Endothelial cell of umbilical vein (primary cell): Measurements from ENCODE around the gene PLIN5. TPM values are rescaled to one million over a fixed set of nuclear protein-coding genes. Genes with fewer than 3 reads are reported as not detected.

ENCODE experiments used
- BruUV-seq: library from RNA; stranded (reverse); fragments of 400-500 nt; replicated peaks from 2 replicates; lab custom pipeline; 2021; lab: Mats Ljungman, UMichigan
- CTCF ChIA-PET: fragments of 300-600, 350-600 bp; sonication (Branson Sonifier 250); formaldehyde crosslinking; loops from one replicate; lab custom pipeline; 2021; ENCODE audit warnings: antibody characterized with exemption, inconsistent platforms; lab: Charles Lee
- POLR2A ChIA-PET: fragments of 300-600, 350-600 bp; sonication (Branson Sonifier 250); formaldehyde crosslinking; loops from one replicate; lab custom pipeline; 2021; ENCODE audit warnings: antibody characterized with exemption, inconsistent platforms; lab: Charles Lee
- DNase-seq: peaks from one replicate; pipeline ENCODE4 v3.0.0-alpha.2; 2011; ENCODE audit warnings: low read depth, low spot score
- FAIRE-seq: peaks from 2 replicates; lab custom pipeline; 2011; peaks lifted over from hg19 to GRCh38; lab: Jason Lieb, UNC
- H2AFZ ChIP-seq: 2 replicates; pipeline ENCODE4 v1.6.0; 2012; ENCODE audit warnings: low read depth, low read length, control low read depth, inconsistent platforms
- H3K27ac ChIP-seq: 2 replicates; pipeline ENCODE4 v1.5.1; 2011; ENCODE audit warnings: low read depth, mild to moderate bottlenecking, control low read depth, low read length, moderate library complexity; ENCODE audit not compliant: insufficient read depth
- H3K27me3 ChIP-seq, 2 experiments: 2 replicates each; pipeline versions ENCODE4 v1.6.0 to v1.6.1; 2011; ENCODE audit warnings: low read length in 2 of 2, mixed read lengths in 1 of 2; ENCODE audit not compliant: control insufficient read depth in 2 of 2, insufficient read depth in 2 of 2
- H3K36me3 ChIP-seq, 2 experiments: 2 replicates in 1 of 2; 3 replicates in 1 of 2; pipeline ENCODE4 v1.5.1; 2011; ENCODE audit warnings: low read length in 2 of 2, mild to moderate bottlenecking in 1 of 2, moderate library complexity in 1 of 2; ENCODE audit not compliant: control insufficient read depth in 2 of 2, insufficient read depth in 2 of 2; ENCODE audit errors: extremely low read depth in 1 of 2
- H3K4me1 ChIP-seq: 3 replicates; pipeline ENCODE4 v1.5.1; 2011; ENCODE audit warnings: mild to moderate bottlenecking, low read length; ENCODE audit not compliant: control insufficient read depth, insufficient read depth; ENCODE audit errors: extremely low read depth
- H3K4me2 ChIP-seq: 2 replicates; pipeline ENCODE4 v1.6.1; 2011; ENCODE audit warnings: low read length, control low read depth, mixed read lengths; ENCODE audit not compliant: insufficient read depth
- H3K4me3 ChIP-seq, 3 experiments: fragments of 200-600 bp in 1 of 3; sonication (generic), shearing (Covaris generic) in 1 of 3; replicated peaks in 1 of 3; 2 replicates each; pipeline ENCODE4 v1.5.1; 2011 to 2016; ENCODE audit warnings: control low read depth in 3 of 3, low read length in 3 of 3, mild to moderate bottlenecking in 2 of 3, inconsistent platforms in 1 of 3, low read depth in 1 of 3, moderate library complexity in 1 of 3; ENCODE audit not compliant: insufficient read depth in 1 of 3
- H3K79me2 ChIP-seq: 2 replicates; pipeline ENCODE4 v1.6.0; 2012; ENCODE audit warnings: low read length, inconsistent platforms; ENCODE audit not compliant: control insufficient read depth, insufficient read depth
- H3K9ac ChIP-seq: replicated peaks from 2 replicates; pipeline ENCODE3; 2011; ENCODE audit warnings: low read length, control low read depth; ENCODE audit not compliant: insufficient read depth; ENCODE audit errors: extremely low read depth
- H3K9me1 ChIP-seq: replicated peaks from 3 replicates; pipeline ENCODE4 v1.6.0; 2011; ENCODE audit warnings: mild to moderate bottlenecking, low read length; ENCODE audit not compliant: control insufficient read depth, insufficient read depth; ENCODE audit errors: extremely low read depth
- H3K9me3 ChIP-seq: replicated peaks from 2 replicates; pipeline ENCODE4 v1.5.1; 2012; ENCODE audit warnings: low read length, inconsistent platforms; ENCODE audit not compliant: control insufficient read depth, insufficient read depth
- H4K20me1 ChIP-seq: replicated peaks from 2 replicates; pipeline ENCODE3; 2011; ENCODE audit warnings: mild to moderate bottlenecking, low read length; ENCODE audit not compliant: control insufficient read depth, insufficient read depth; ENCODE audit errors: extremely low read depth
- EZH2 ChIP-seq: IDR thresholded peaks from 2 replicates; pipeline ENCODE4 v1.6.1; 2012; ENCODE audit warnings: borderline replicate concordance, low read depth, mild to moderate bottlenecking, moderate library complexity, low read length, inconsistent platforms; ENCODE audit not compliant: severe bottlenecking
- FOS ChIP-seq: IDR thresholded peaks from 2 replicates; pipeline ENCODE4 v1.6.1; 2011; ENCODE audit warnings: mild to moderate bottlenecking, low read length, moderate library complexity, borderline replicate concordance; ENCODE audit not compliant: insufficient read depth
- GATA2 ChIP-seq: IDR thresholded peaks from 2 replicates; pipeline ENCODE4 v1.7.0; 2011; ENCODE audit warnings: low read depth, mild to moderate bottlenecking, moderate library complexity, mixed read lengths, low read length; ENCODE audit not compliant: insufficient read length, insufficient read depth
- JUN ChIP-seq: IDR thresholded peaks from 2 replicates; pipeline ENCODE4 v1.6.1; 2011; ENCODE audit warnings: borderline replicate concordance, low read depth; ENCODE audit not compliant: insufficient read length, insufficient read depth
- MYC ChIP-seq: IDR thresholded peaks from one replicate; pipeline ENCODE4 v1.6.1; 2011; ENCODE audit warnings: mild to moderate bottlenecking, low read depth, low read length
- POLR2A ChIP-seq: IDR thresholded peaks from 2 replicates; pipeline ENCODE4 v1.6.1; 2012; ENCODE audit warnings: low read depth, mild to moderate bottlenecking, control low read depth, low read length
- POLR2AphosphoS5 ChIP-seq: IDR thresholded peaks from 2 replicates; pipeline ENCODE4 v1.6.1; 2012; ENCODE audit warnings: low read depth, mild to moderate bottlenecking, control low read depth, low read length, moderate library complexity; ENCODE audit not compliant: insufficient read depth
- dilution Hi-C: fragments of 300-500 bp; cut with MboI; formaldehyde crosslinking; loops from one replicate; pipeline ENCODE4 v1.15.0; 2019; ENCODE audit warnings: low sequenced_read_pairs; ENCODE audit not compliant: extremely low pct_ligation_motif_present
- intact Hi-C: fragments of 100-400 bp; cut with micrococcal nuclease; formaldehyde crosslinking; loops from one replicate; pipeline ENCODE4 v1.10.0; 2022
- polyA plus RNA-seq, 4 experiments: library from polyadenylated mRNA; depleted of rRNA in 3 of 4; stranded (reverse) in 3 of 4; unstranded in 1 of 4; fragments of >200 nt; gene quantifications; 2 replicates each; pipeline versions ENCODE4 v1.2.1 to v1.2.3, GENCODE V29; 2011 to 2012; ENCODE audit warnings: missing spikeins in 1 of 4
- total RNA-seq: library from RNA; stranded (reverse); gene quantifications from 2 replicates; pipeline ENCODE4 v1.2.3, GENCODE V29; 2021
- TF ChIP-seq, protein P1 (sequence below), 2 donors: IDR thresholded peaks; 1 replicate in 1 of 2; 2 replicates in 1 of 2; pipeline ENCODE4 v1.5.1; 2011; ENCODE audit warnings: low read length in 2 of 2, mild to moderate bottlenecking in 2 of 2, moderate library complexity in 2 of 2, control low read depth in 1 of 2, inconsistent platforms in 1 of 2, low read depth in 1 of 2; ENCODE audit not compliant: insufficient read depth in 1 of 2; ENCODE audit errors: extremely low read depth in 1 of 2
- TF ChIP-seq, protein P2 (sequence below): IDR thresholded peaks from 2 replicates; pipeline ENCODE4 v1.6.1; 2011; ENCODE audit not compliant: insufficient read depth, insufficient read length

Gene PLIN5
- total and polyA plus RNA-seq, 2 donors (not counting 3 experiments of a cell fraction or from before 2014, with no cell fraction given) = 0.17 to 0.24 TPM

DNA sequence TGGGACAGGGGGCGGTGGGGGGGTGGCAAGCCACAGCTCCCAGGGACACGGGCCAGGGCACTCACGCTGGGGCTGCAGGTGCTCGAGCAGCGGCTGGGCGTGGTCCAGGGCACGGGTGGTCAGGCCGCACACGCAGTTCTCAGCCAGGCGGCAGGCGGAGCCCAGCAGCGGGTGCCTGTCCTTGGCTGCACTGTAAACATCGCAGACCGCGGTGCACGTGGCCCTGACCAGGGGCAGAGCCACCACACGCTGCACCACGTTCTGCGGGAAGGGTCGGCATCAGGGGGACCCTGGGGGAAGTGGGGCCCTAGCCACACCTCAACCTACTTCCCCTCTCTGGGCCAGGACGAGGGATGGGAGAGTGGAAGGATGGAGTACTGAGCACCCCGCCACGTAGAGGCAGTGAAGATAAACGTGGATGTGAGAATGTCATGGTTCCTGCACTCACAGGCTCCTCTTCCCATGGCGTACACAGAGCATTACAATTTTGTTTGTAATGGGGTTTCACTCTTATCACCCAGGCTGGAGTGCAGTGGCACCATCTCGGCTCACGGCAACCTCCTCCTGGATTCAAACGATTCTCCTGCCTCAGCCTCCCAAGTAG, 3.4 kb downstream of the PLIN5 start:
- no peak overlapping the region for H2AFZ ChIP-seq
- TF ChIP-seq FOS = no peak
- TF ChIP-seq, protein P1, sequence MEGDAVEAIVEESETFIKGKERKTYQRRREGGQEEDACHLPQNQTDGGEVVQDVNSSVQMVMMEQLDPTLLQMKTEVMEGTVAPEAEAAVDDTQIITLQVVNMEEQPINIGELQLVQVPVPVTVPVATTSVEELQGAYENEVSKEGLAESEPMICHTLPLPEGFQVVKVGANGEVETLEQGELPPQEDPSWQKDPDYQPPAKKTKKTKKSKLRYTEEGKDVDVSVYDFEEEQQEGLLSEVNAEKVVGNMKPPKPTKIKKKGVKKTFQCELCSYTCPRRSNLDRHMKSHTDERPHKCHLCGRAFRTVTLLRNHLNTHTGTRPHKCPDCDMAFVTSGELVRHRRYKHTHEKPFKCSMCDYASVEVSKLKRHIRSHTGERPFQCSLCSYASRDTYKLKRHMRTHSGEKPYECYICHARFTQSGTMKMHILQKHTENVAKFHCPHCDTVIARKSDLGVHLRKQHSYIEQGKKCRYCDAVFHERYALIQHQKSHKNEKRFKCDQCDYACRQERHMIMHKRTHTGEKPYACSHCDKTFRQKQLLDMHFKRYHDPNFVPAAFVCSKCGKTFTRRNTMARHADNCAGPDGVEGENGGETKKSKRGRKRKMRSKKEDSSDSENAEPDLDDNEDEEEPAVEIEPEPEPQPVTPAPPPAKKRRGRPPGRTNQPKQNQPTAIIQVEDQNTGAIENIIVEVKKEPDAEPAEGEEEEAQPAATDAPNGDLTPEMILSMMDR (IDR thresholded peaks at IDR 0.05; ENCODE audit: extremely low read depth in 1 of 2, insufficient read depth in 1 of 2, low read depth in 1 of 2, low read length in 2 of 2) = no peak
- no peak for TF ChIP-seq EZH2
- no peak for TF ChIP-seq JUN
- TF ChIP-seq, protein P2, sequence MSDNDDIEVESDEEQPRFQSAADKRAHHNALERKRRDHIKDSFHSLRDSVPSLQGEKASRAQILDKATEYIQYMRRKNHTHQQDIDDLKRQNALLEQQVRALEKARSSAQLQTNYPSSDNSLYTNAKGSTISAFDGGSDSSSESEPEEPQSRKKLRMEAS = no peak
- TF ChIP-seq GATA2 = no peak
- TF ChIP-seq POLR2A = no peak
- TF ChIP-seq MYC = no peak
- no peak for TF ChIP-seq POLR2AphosphoS5
- intact Hi-C loops = no loop called here
- no peak overlapping the region for H3K4me3 ChIP-seq
- H3K27ac ChIP-seq = no peak overlapping the region
- no peaks in the 10 kb centered on the region for H4K20me1 ChIP-seq
- no peaks in the 10 kb centered on the region for H3K27me3 ChIP-seq
- no peaks in the 10 kb centered on the region for H3K9me3 ChIP-seq
- no peaks in the 10 kb centered on the region for H3K36me3 ChIP-seq
- no peaks in the 10 kb centered on the region for H3K79me2 ChIP-seq
- DNase-seq (no peak), FAIRE-seq (no peak)
- H3K4me2 ChIP-seq = no peak overlapping the region
- ChIA-PET CTCF (no interaction called here), POLR2A (no interaction called here)
- H3K9ac ChIP-seq = no peak overlapping the region
- dilution Hi-C loops = no loop called here
- no TSS peak for BruUV-seq
- peaks cover 3% of the 10 kb centered on the region for H3K4me1 ChIP-seq
- no peaks in the 10 kb centered on the region for H3K9me1 ChIP-seq
